NCI-H2107 (cell line): Measurements from ENCODE around the gene GCHFR.

ENCODE experiments used
- DNase-seq: peaks from one replicate; lab custom pipeline; 2025; lab: John Stamatoyannopoulos, UW

GCHFR gene

GRCh38 chr15:40763801-40764628 lies at the start of gene GCHFR:
Gene GCHFR, plus strand, starts transcription at chr15:40764068. Its CDS starts 113 bp downstream, at chr15:40764181.
- no peak for DNase-seq

- DNase-seq = no peak
Measured at GRCh38 chr15:40714144-40714543, 49.7 kb upstream of the GCHFR start.

- DNase-seq = no peak
Measured at GRCh38 chr15:40716165-40716564, 47.7 kb upstream of the GCHFR start.

GRCh38 chr15:40721701-40722100 lies 42.2 kb upstream of the GCHFR start:
- no peak for DNase-seq

GRCh38 chr15:40722354-40722753 lies 41.5 kb upstream of the GCHFR start:
- no peak for DNase-seq

GRCh38 chr15:40722934-40723333 lies 40.9 kb upstream of the GCHFR start:
- DNase-seq = no peak

- no peak for DNase-seq
Measured at GRCh38 chr15:40723919-40724318, 39.9 kb upstream of the GCHFR start.

- no peak for DNase-seq
Measured at GRCh38 chr15:40731034-40731433, 32.8 kb upstream of the GCHFR start.

GRCh38 chr15:40736575-40736974 lies 27.3 kb upstream of the GCHFR start:
- DNase-seq = no peak

- no peak for DNase-seq
Measured at GRCh38 chr15:40737048-40737447, 26.8 kb upstream of the GCHFR start.

GRCh38 chr15:40739047-40739446 lies 24.8 kb upstream of the GCHFR start:
- DNase-seq = no peak

- no peak for DNase-seq
Measured at GRCh38 chr15:40739854-40740253, 24.0 kb upstream of the GCHFR start.

- DNase-seq = no peak
Measured at GRCh38 chr15:40743485-40743901, 20.4 kb upstream of the GCHFR start.

- no peak for DNase-seq
Measured at GRCh38 chr15:40743921-40744814, 19.7 kb upstream of the GCHFR start.

- DNase-seq = no peak
Measured at GRCh38 chr15:40744815-40745152, 19.1 kb upstream of the GCHFR start.

GRCh38 chr15:40746916-40747418 lies 16.9 kb upstream of the GCHFR start:
- no peak for DNase-seq

- DNase-seq = no peak
Measured at GRCh38 chr15:40747685-40748631, 15.9 kb upstream of the GCHFR start.

GRCh38 chr15:40749151-40749630 lies 14.7 kb upstream of the GCHFR start:
- DNase-seq = no peak

GRCh38 chr15:40750885-40751284 lies 13.0 kb upstream of the GCHFR start:
- no peak for DNase-seq

GRCh38 chr15:40751745-40752144 lies 12.1 kb upstream of the GCHFR start:
- no peak for DNase-seq

- DNase-seq = no peak
Measured at GRCh38 chr15:40754574-40754882, 9.3 kb upstream of the GCHFR start.
